Measurements from ENCODE around the gene IL4. TPM values are rescaled to one million over a fixed set of nuclear protein-coding genes. Genes with fewer than 3 reads are reported as not detected.

IL4 gene
- total RNA-seq, 1 donor from 2014 or later = not detected

- intact Hi-C loops (cut with DNase I) = no loop called here
- no peak for DNase-seq (ENCODE audit: low spot score)
These were observed 3.6 kb upstream of the IL4 start for GRCh38 chr5:132669966-132670882.

GRCh38 chr5:132671000-132671399, 2.8 kb upstream of the IL4 start:
- DNase-seq (ENCODE audit: low spot score) = no peak
- intact Hi-C loops (cut with DNase I) = no loop called here

- DNase-seq (ENCODE audit: low spot score) = no peak
- intact Hi-C loops (cut with DNase I) = no loop called here
These were observed 301 bp upstream of the IL4 start for GRCh38 chr5:132673488-132673887.

- DNase-seq (ENCODE audit: low spot score) = no peak
These were observed 1.1 kb downstream of the IL4 start for GRCh38 chr5:132674671-132675506.

GRCh38 chr5:132675936-132676689, 2.3 kb downstream of the IL4 start:
- intact Hi-C loops (cut with DNase I) = no loop called here
- DNase-seq (ENCODE audit: low spot score) = no peak

More at GRCh38 chr5:132674671-132675506, 1.1 kb downstream of the IL4 start:
- intact Hi-C loops (cut with DNase I) = no loop called here

- intact Hi-C loops (cut with DNase I) = no loop called here
- DNase-seq (ENCODE audit: low spot score) = no peak
These were observed 3.4 kb downstream of the IL4 start for GRCh38 chr5:132677191-132677590.

GRCh38 chr5:132677682-132678400, 4.1 kb downstream of the IL4 start:
- intact Hi-C loops (cut with DNase I) = no loop called here
- DNase-seq (ENCODE audit: low spot score) = no peak

GRCh38 chr5:132678735-132679134, 4.9 kb downstream of the IL4 start:
- intact Hi-C loops (cut with DNase I) = no loop called here
- no peak for DNase-seq (ENCODE audit: low spot score)

GRCh38 chr5:132679166-132679565, 5.4 kb downstream of the IL4 start:
- intact Hi-C loops (cut with DNase I) = no loop called here
- DNase-seq (ENCODE audit: low spot score) = no peak

- no peak for DNase-seq (ENCODE audit: low spot score)
- intact Hi-C loops (cut with DNase I) = no loop called here
These were observed 6.1 kb downstream of the IL4 start for GRCh38 chr5:132679717-132680380.

GRCh38 chr5:132680780-132681475, 7.1 kb downstream of the IL4 start:
- no peak for DNase-seq (ENCODE audit: low spot score)
- intact Hi-C loops (cut with DNase I) = no loop called here

GRCh38 chr5:132681476-132681831, 7.7 kb downstream of the IL4 start:
- intact Hi-C loops (cut with DNase I) = no loop called here
- no peak for DNase-seq (ENCODE audit: low spot score)

- intact Hi-C loops (cut with DNase I) = no loop called here
- no peak for DNase-seq (ENCODE audit: low spot score)
These were observed 8.2 kb downstream of the IL4 start for GRCh38 chr5:132681983-132682382.

GRCh38 chr5:132684491-132684890, 10.7 kb downstream of the IL4 start:
- intact Hi-C loops (cut with DNase I) = no loop called here
- no peak for DNase-seq (ENCODE audit: low spot score)

GRCh38 chr5:132684922-132685720, 11.3 kb downstream of the IL4 start:
- intact Hi-C loops (cut with DNase I) = no loop called here
- DNase-seq (ENCODE audit: low spot score) = no peak

- intact Hi-C loops (cut with DNase I) = no loop called here
- DNase-seq (ENCODE audit: low spot score) = no peak
These were observed 12.4 kb downstream of the IL4 start for GRCh38 chr5:132686193-132686592.

- intact Hi-C loops (cut with DNase I) = no loop called here
- no peak for DNase-seq (ENCODE audit: low spot score)
These were observed 14.2 kb downstream of the IL4 start for GRCh38 chr5:132687995-132688394.

Measured in cardiac septum (tissue), 1 donor.